ENCODE results near the gene NDUFS5.
"Not testable (repeated sequence)": the region's sequence is repeated elsewhere in the genome, so short reads cannot be mapped to it uniquely, and the experiment has no call there.

The NDUFS5 gene

GRCh38 chr1:39044762-39045161 lies 18.6 kb downstream of the NDUFS5 start:
- TF ChIP-seq CTCF (IDR thresholded peaks at IDR 0.05; ENCODE audit: extremely low read depth, insufficient read depth, missing control alignments): no peak
- no peak for DNase-seq (ENCODE audit: low spot score)
- in situ Hi-C loops (cut with MboI; ENCODE audit: low pct_unique_long_range_greater_than_20kb, low sequenced_read_pairs, unreplicated experiment): no loop called here

- in situ Hi-C loops (cut with MboI; ENCODE audit: low pct_unique_long_range_greater_than_20kb, low sequenced_read_pairs, unreplicated experiment): no loop called here
- DNase-seq (ENCODE audit: low spot score): no peak
- TF ChIP-seq CTCF (IDR thresholded peaks at IDR 0.05; ENCODE audit: extremely low read depth, insufficient read depth, missing control alignments): no peak
These were observed 19.1 kb downstream of the NDUFS5 start for GRCh38 chr1:39045231-39045630.

GRCh38 chr1:39046613-39047210 lies 20.6 kb downstream of the NDUFS5 start:
- in situ Hi-C loops (cut with MboI; ENCODE audit: low pct_unique_long_range_greater_than_20kb, low sequenced_read_pairs, unreplicated experiment): no loop called here
- TF ChIP-seq CTCF (IDR thresholded peaks at IDR 0.05; ENCODE audit: extremely low read depth, insufficient read depth, missing control alignments): no peak
- no peak for DNase-seq (ENCODE audit: low spot score)

GRCh38 chr1:39047374-39048229 lies 21.5 kb downstream of the NDUFS5 start:
- no peak for TF ChIP-seq CTCF (IDR thresholded peaks at IDR 0.05; ENCODE audit: extremely low read depth, insufficient read depth, missing control alignments)
- peak; percentile 49 for DNase-seq (ENCODE audit: low spot score)

GRCh38 chr1:39048745-39049370 lies 22.7 kb downstream of the NDUFS5 start:
- no peak for DNase-seq (ENCODE audit: low spot score)
- TF ChIP-seq CTCF (IDR thresholded peaks at IDR 0.05; ENCODE audit: extremely low read depth, insufficient read depth, missing control alignments): no peak
- in situ Hi-C loops (cut with MboI; ENCODE audit: low pct_unique_long_range_greater_than_20kb, low sequenced_read_pairs, unreplicated experiment): no loop called here

More at GRCh38 chr1:39047374-39048229, 21.5 kb downstream of the NDUFS5 start:
- in situ Hi-C loops (cut with MboI; ENCODE audit: low pct_unique_long_range_greater_than_20kb, low sequenced_read_pairs, unreplicated experiment): no loop called here

- in situ Hi-C loops (cut with MboI; ENCODE audit: low pct_unique_long_range_greater_than_20kb, low sequenced_read_pairs, unreplicated experiment): no loop called here
- no peak for TF ChIP-seq CTCF (IDR thresholded peaks at IDR 0.05; ENCODE audit: extremely low read depth, insufficient read depth, missing control alignments)
These were observed 23.9 kb downstream of the NDUFS5 start for GRCh38 chr1:39050001-39050400.

GRCh38 chr1:39051193-39051850 lies 25.2 kb downstream of the NDUFS5 start:
- DNase-seq (ENCODE audit: low spot score); in situ Hi-C loops (cut with MboI; ENCODE audit: low pct_unique_long_range_greater_than_20kb, low sequenced_read_pairs, unreplicated experiment): not testable (repeated sequence)

More at GRCh38 chr1:39050001-39050400, 23.9 kb downstream of the NDUFS5 start:
- DNase-seq (ENCODE audit: low spot score): no peak

Measured in GM13977 (cell line).